ENCODE data around the gene LIPC.

LIPC gene

GRCh38 chr15:58458076-58458475, 26.3 kb downstream of the LIPC start:
- DNase-seq (ENCODE audit: low read depth) = no peak

- DNase-seq (ENCODE audit: low read depth) = no peak
Measured at GRCh38 chr15:58459045-58459444, 27.3 kb downstream of the LIPC start.

GRCh38 chr15:58459560-58459959, 27.8 kb downstream of the LIPC start:
- no peak for DNase-seq (ENCODE audit: low read depth)

GRCh38 chr15:58460116-58460790, 28.5 kb downstream of the LIPC start:
- DNase-seq (ENCODE audit: low read depth) = no peak

- no peak for DNase-seq (ENCODE audit: low read depth)
Measured at GRCh38 chr15:58460872-58461271, 29.1 kb downstream of the LIPC start.

- no peak for DNase-seq (ENCODE audit: low read depth)
Measured at GRCh38 chr15:58462547-58462946, 30.8 kb downstream of the LIPC start.

- no peak for DNase-seq (ENCODE audit: low read depth)
Measured at GRCh38 chr15:58462973-58463663, 31.3 kb downstream of the LIPC start.

DNA sequence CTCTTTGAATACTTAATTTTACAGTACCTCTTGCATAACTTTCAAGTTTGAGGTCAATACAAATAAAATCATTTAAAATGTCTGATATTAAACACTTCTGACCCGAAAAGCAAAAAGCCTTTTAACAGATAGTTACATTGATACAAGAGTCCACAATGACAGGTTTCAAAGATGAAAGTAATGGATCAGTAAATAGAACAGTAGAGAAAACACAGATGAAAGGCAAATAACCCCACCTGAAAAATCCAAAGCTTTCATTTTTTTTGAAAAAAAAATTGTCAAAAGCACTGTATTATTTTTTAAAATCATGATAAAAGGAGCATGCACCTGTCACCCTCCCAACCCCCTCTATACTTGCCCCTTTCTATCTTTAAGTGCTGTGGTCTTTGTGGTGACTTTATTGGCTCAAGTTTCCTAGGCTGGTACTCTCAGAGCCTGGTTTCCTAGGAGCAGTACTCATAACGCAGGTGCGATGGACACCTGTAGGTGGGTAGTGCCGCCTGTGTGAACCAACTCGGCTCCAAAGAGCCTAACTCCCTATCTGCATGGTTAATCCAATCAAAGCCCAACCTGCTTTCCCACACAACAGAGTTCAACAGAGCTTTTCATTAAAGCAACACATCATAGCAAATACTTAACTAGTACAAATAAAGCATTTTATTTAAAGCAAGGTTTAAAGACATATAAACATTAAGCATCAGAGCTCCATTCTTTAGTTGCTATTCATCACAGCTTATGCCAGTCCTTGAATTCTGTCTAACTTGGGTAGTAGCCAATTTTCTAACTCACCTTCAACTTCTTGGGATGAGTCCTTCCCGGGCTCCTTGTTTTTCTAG, 32.2 kb downstream of the LIPC start:
- DNase-seq (ENCODE audit: low read depth) = no peak

DNA sequence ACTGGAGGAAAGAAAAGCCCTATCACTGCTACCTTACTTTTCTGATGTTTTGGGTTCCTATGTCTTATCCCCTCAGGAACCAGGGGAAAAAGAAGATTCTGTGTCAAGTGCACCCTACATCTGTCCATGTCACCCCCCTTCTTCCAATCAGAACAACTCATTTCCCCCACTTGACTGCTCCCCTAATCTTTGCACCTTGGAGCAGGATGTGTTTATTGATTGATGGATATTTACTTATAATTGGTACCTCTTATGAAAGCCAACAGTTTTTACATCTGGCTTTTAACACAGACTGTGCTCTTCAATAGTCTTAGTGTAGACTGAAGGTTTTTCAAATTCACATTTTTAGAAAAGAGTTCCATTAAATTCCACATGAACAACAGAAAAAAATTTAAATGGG, 33.3 kb downstream of the LIPC start:
- DNase-seq (ENCODE audit: low read depth) = no peak

DNA sequence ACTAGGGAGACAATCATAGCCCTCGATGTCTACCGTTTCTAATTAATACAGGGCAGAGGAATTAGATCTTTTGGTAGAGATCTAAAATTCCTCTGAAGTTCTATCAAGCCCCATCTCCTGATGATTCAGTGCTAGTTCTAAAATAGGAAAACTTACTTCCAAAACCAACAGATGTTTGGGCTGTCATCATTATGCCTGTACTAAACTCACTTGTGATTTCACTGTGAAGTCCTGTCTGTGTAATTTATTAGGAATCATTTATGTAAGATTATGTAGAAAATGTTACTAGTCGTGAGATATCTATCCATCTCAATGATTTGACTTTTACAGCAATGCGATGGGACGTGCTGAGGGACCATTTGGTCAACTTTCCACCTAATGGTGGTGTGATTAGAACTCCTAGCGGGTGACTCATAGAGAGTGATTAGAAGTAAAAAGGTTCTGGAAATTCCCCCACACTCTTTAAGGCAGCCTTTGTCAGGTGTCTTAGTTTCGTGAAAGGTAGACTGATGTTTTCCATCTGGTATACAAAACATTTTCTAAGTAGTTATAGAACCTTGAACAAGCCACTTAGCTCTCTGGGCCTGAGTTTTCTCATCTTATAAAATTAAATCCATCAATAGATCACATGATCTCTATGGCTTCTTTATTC, 34.2 kb downstream of the LIPC start:
- no peak for DNase-seq (ENCODE audit: low read depth)

- DNase-seq (ENCODE audit: low read depth) = no peak
Measured at GRCh38 chr15:58466566-58466965, 34.8 kb downstream of the LIPC start.

GRCh38 chr15:58467121-58467721, 35.4 kb downstream of the LIPC start:
- DNase-seq (ENCODE audit: low read depth) = no peak

DNA sequence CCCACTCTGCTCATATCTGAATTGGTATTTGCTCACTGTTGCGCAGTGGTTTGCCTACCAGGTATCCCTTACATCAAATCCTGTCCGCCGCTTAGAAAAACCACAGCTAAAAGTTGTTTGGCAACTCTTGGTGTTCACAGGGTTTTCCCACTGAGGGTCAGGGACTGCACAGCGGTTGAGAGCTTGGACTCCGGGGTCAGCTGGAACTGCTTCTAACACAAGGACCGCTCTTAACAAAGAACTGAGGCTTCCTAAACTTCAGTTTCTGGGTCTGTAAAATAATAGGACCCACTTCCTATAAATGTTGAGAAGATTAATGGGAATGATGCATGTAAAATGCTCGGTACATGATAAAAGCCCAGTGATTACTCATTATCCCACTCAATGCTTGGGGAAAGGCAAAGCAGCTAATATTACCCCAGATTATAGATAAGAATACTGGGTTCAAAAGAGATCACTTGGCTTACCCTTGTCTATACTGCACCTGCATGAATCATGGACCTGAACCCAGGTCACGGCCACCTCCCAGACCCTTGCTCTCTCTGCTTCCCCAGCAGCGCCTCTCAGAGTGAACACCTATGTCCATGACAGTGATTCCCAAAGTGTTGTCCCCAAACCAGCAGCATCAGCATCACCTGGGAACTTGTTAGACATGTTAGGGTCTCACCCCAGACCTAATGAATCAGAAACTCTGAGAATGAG, 36.1 kb downstream of the LIPC start:
- DNase-seq (ENCODE audit: low read depth) = no peak

DNA sequence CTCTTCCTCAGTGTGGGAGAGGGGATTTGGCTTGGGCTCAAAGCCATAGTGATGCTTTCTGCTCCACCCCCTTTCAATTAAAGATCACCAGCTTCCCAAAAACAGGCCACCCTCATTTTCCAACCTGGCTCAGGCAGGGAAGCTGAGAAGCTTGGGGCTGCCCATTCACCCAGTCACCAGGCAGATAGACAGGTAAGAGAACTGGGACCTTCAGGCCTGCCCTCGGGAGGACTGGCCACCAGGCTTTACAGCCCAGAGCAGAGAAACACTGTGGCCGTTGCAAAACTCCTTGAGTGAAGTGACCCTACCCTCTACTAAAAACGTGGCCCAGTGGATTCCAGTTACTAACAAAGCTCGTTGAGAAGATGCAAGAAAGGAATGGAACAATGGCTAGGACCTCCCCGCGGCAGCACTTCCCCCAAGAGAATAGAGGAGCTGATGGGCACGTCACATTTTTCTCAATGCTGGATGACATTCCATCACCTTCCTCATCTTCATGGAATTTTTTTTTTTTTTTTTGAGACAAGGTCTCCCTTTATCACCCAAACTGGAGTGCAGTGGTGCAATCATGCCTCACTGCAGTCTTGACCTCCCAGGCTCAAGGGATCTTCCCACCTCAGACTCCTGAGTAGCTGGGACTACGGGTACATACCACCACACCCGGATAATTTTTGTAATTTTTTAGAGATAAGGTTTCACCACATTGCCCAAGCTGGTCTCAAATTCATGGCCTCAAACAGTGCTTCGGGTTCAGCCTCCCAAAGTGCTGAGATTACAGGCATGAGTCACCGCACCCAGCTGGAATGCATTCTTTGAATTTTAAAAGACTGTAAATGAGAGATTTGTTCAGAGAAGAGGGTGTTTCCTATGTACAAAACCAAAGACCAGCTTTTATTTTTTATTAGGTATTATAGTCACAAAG, 37.9 kb downstream of the LIPC start:
- DNase-seq (ENCODE audit: low read depth) = peak; percentile 55

GRCh38 chr15:58471348-58471747, 39.6 kb downstream of the LIPC start:
- no peak for DNase-seq (ENCODE audit: low read depth)

DNA sequence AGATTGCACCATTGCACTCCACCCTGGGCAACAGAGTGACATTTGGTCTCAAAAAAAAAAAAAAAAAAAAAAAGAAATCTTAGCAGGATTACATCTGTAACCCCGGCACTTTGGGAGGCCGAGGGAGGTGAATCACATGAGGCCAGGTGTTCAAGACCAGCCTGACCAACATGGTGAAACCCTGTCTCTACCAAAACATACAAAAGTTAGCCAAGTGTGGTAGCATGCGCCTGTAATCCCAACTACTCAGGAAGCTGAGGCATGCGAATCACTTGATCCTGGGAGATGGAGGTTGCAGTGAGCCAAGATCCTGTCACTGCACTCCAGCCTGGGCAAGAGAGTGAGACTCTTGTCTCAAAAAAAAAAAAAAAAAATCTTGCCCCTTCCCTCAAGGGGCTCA, 40.4 kb downstream of the LIPC start:
- DNase-seq (ENCODE audit: low read depth) = no peak

GRCh38 chr15:58472821-58473581, 41.2 kb downstream of the LIPC start:
- DNase-seq (ENCODE audit: low read depth) = no peak

- DNase-seq (ENCODE audit: low read depth) = no peak
Measured at GRCh38 chr15:58473724-58474123, 41.9 kb downstream of the LIPC start.

DNA sequence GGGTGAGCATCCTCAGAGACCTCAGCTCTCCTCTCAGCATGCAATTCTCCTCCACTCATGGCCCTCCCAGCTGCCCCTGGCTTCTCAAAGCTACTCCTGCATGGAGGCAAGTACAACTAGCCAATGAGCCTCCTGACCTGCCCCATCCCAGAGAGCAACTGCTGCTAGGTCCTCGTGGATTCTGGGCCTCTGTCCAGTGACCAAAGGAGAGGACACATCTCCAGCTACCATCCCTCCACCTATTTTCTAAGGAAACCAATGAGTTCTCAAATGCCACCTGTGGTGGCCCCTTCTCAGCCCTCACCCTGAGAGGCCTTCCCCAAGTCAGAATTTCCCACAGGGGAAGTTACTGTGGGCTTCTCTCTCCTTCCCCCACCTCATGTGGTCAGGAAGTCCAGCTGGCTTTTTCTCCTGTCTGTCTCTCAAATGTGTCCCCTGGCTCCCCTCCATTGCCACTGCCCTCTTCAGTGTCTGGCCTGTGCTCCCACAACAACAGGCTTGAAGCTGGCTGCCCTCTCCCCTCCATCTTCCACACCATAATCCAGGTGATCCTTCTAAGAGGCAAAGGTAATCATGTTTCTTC, 43.0 kb downstream of the LIPC start:
- no peak for DNase-seq (ENCODE audit: low read depth)
